Mesendoderm (in vitro differentiated cells): Measurements from ENCODE around the gene ANKRD10.

Experiments used
- DNase-seq: peaks from one replicate; pipeline ENCODE4 v3.0.0; 2013
- H2AK5ac ChIP-seq: 2 replicates; pipeline ENCODE4 v1.6.1; 2013; ENCODE audit warnings: low read length, inconsistent platforms
- H2BK120ac ChIP-seq: 2 replicates; pipeline ENCODE4 v1.6.1; 2013; ENCODE audit warnings: low read depth, mild to moderate bottlenecking, low read length, moderate library complexity, mixed read lengths
- H2BK15ac ChIP-seq: replicated peaks from 2 replicates; pipeline ENCODE4 v1.6.1; 2013; ENCODE audit warnings: low read depth, mild to moderate bottlenecking, moderate library complexity
- H2BK5ac ChIP-seq: 2 replicates; pipeline ENCODE4 v1.6.1; 2013; ENCODE audit warnings: low read length, inconsistent platforms
- H3K18ac ChIP-seq: 2 replicates; pipeline ENCODE4 v1.6.1; 2013; ENCODE audit warnings: mild to moderate bottlenecking, low read length, mixed read lengths
- H3K23ac ChIP-seq: one replicate; pipeline ENCODE4 v1.6.1; 2013; ENCODE audit warnings: low read length
- H3K27ac ChIP-seq: 2 replicates; pipeline ENCODE4 v1.5.1; 2013; ENCODE audit warnings: low read depth, mild to moderate bottlenecking, inconsistent platforms, low read length, moderate library complexity
- H3K27me3 ChIP-seq: 2 replicates; pipeline ENCODE4 v1.6.1; 2013; ENCODE audit warnings: low read length, control low read depth, mild to moderate bottlenecking, inconsistent platforms; ENCODE audit not compliant: insufficient read depth, poor library complexity
- H3K36me3 ChIP-seq: 2 replicates; pipeline ENCODE4 v1.6.1; 2013; ENCODE audit warnings: low read length, inconsistent platforms; ENCODE audit not compliant: control insufficient read depth, insufficient read depth
- H3K4ac ChIP-seq: one replicate; pipeline ENCODE4 v1.6.1; 2013; ENCODE audit warnings: low read depth, mild to moderate bottlenecking, low read length, moderate library complexity
- H3K4me1 ChIP-seq: 2 replicates; pipeline ENCODE4 v1.6.1; 2013; ENCODE audit warnings: low read depth, low read length, inconsistent platforms; ENCODE audit not compliant: control insufficient read depth
- H3K4me2 ChIP-seq: 2 replicates; pipeline ENCODE4 v1.6.1; 2013; ENCODE audit warnings: low read length
- H3K4me3 ChIP-seq: 2 replicates; pipeline ENCODE4 v1.5.1; 2013; ENCODE audit warnings: mild to moderate bottlenecking, low read length
- H3K56ac ChIP-seq: one replicate; pipeline ENCODE4 v1.6.1; 2013; ENCODE audit warnings: low read length
- H3K79me1 ChIP-seq: 2 replicates; pipeline ENCODE4 v1.6.1; 2013; ENCODE audit warnings: low read length, inconsistent platforms
- H3K79me2 ChIP-seq: 2 replicates; pipeline ENCODE4 v1.6.1; 2013; ENCODE audit warnings: mild to moderate bottlenecking, low read length; ENCODE audit not compliant: control insufficient read depth, insufficient read depth
- H3K9ac ChIP-seq: 2 replicates; pipeline ENCODE4 v1.6.1; 2013; ENCODE audit warnings: low read length, inconsistent platforms
- H4K5ac ChIP-seq: one replicate; pipeline ENCODE4 v1.6.1; 2013; ENCODE audit warnings: low read length
- H4K8ac ChIP-seq: one replicate; pipeline ENCODE4 v1.6.1; 2013; ENCODE audit warnings: low read depth, mild to moderate bottlenecking, control low read depth, low read length, moderate library complexity
- WGBS: extraction: QIAGEN DNeasy Blood & Tissue Kit; methylation state at CpG from one replicate; pipeline ENCODE4 v1.1.7; 2013; ENCODE audit warnings: low lambda C conversion rate, missing lambda C conversion rate; ENCODE audit not compliant: insufficient coverage; ENCODE audit errors: extremely low coverage; 5-methylcytosine and 5-hydroxymethylcytosine counted together

ANKRD10 gene

DNA sequence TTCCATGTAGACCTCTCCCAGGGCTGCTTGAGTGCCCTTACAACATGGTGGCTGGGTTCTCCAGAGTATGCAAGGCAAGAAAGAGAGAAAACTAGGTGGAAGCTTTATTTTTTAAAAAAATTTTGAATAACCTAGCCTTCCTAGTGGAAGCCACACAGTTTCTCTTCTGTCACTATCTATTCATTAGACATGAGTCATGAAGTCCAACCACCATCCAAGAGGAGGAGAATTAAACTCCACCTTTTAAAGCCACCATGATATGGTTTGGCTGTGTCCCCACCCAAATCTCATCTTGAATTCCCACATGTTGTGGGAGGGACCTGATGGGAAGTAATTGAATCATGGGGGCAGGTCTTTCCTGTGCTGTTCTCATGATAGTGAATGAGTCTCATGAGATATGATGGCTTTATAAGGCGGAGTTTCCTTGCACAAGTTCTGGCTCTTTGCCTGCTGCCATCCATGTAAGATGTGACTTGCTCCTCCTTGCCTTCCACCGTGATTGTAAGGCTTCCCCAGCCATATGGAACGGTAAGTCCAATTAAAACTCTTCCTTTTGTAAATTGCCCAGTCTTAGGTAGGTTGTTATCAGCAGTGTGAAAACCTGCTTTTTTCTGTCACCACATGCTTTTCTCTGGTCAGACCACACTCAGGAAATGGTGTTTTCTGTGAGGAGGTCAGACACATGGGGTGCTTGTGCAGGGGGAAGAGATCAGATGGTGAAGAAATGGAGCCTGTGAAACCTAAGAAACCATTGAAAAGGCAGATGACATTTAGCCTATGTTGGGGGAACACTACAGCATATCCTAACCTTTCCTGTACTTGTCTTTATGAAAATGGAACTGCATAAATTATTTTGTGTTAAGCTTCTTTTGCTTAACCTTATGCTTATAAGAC, 57.7 kb downstream of the ANKRD10 start:
- Histone ChIP-seq H3K79me1 (no peaks in the 10 kb centered on the region), H3K4me2 (no peak overlapping the region), H2BK15ac (no peak overlapping the region), H3K56ac (no peak overlapping the region), H3K79me2 (no peaks in the 10 kb centered on the region), H3K4me3 (no peak overlapping the region), H3K4ac (no peak overlapping the region), H3K23ac (no peak overlapping the region), H3K27me3 (no peaks in the 10 kb centered on the region), H3K9ac (no peak overlapping the region), H3K18ac (no peak overlapping the region), H3K27ac (no peak overlapping the region), H2AK5ac (no peak overlapping the region), H3K36me3 (no peaks in the 10 kb centered on the region), H2BK5ac (no peak overlapping the region), H2BK120ac (no peak overlapping the region), H3K4me1 (no peaks in the 10 kb centered on the region), H4K8ac (no peak overlapping the region), H4K5ac (no peak overlapping the region)
- no peak for DNase-seq
- WGBS: no CpG with 5 or more reads among the region's 3 CpGs

DNA sequence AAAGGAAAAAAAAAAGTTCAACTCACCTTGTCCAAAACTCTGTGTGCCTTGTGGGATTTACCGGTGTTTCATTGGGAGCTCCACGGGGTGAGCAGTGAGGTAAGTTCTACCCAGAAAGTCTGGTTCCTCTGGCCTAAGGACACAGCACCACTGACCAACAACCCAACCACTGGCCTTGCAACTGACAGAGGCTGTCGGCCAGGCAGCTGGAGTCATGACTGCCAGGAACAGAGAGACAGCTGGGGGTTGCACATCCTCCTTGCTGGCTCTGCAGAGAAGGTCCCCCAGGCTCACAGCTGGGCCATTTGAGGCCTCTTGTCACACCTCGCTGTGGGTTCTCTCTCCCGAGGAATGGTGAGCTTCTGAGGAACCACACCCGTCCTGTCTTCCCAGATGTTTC, 59.5 kb downstream of the ANKRD10 start:
- Histone ChIP-seq H2BK120ac (no peak overlapping the region), H3K4me1 (no peaks in the 10 kb centered on the region), H3K9ac (no peak overlapping the region), H3K56ac (no peak overlapping the region), H2BK15ac (no peak overlapping the region), H3K18ac (no peak overlapping the region), H4K8ac (no peak overlapping the region), H3K79me1 (no peaks in the 10 kb centered on the region), H2AK5ac (no peak overlapping the region), H3K23ac (no peak overlapping the region), H3K4ac (no peak overlapping the region), H2BK5ac (no peak overlapping the region), H3K4me3 (no peak overlapping the region), H3K79me2 (no peaks in the 10 kb centered on the region), H3K27me3 (no peaks in the 10 kb centered on the region), H3K36me3 (no peaks in the 10 kb centered on the region), H3K4me2 (no peak overlapping the region), H4K5ac (no peak overlapping the region), H3K27ac (no peak overlapping the region)
- no peak for DNase-seq
- no CpG with 5 or more reads among the region's 6 CpGs for WGBS

DNA sequence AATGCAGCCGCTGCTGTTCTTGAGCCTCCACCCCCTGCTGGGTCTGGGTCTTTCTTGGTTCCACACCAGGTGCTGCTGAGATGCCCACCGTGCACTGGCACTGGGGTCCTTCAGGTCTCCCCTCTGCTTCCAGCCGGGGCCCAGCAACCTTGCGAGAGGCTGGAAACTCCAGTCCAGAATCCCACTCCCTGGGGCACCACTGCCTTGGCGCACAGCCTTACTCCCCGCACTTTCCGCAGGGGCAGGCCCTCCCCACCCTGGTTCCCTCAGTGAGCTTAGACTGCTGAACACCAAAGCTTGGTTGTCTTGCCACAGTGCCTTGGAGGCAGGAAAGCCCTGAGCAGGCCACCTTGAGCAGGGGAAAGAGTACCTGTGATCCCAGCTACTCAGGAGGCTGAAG, 60.0 kb downstream of the ANKRD10 start:
- H3K4me1 ChIP-seq: no peaks in the 10 kb centered on the region
- DNase-seq: no peak
- no peaks in the 10 kb centered on the region for H3K36me3 ChIP-seq
- H3K9ac ChIP-seq: no peak overlapping the region
- no peaks in the 10 kb centered on the region for H3K27me3 ChIP-seq
- H3K79me2 ChIP-seq: no peaks in the 10 kb centered on the region
- H3K56ac ChIP-seq: no peak overlapping the region
- H3K4me2 ChIP-seq: no peak overlapping the region
- H3K27ac ChIP-seq: no peak overlapping the region
- no peak overlapping the region for H3K4me3 ChIP-seq
- H2AK5ac ChIP-seq: no peak overlapping the region
- H2BK120ac ChIP-seq: no peak overlapping the region
- H3K23ac ChIP-seq: no peak overlapping the region
- no peak overlapping the region for H3K4ac ChIP-seq
- no peak overlapping the region for H2BK5ac ChIP-seq
- WGBS: no CpG with 5 or more reads among the region's 7 CpGs
- no peak overlapping the region for H2BK15ac ChIP-seq
- no peak overlapping the region for H4K8ac ChIP-seq
- no peaks in the 10 kb centered on the region for H3K79me1 ChIP-seq
- H4K5ac ChIP-seq: no peak overlapping the region
- no peak overlapping the region for H3K18ac ChIP-seq

GRCh38 chr13:110853235-110853721, 61.6 kb downstream of the ANKRD10 start:
- Histone ChIP-seq H3K4me2 (no peak overlapping the region), H4K8ac (no peak overlapping the region), H3K23ac (no peak overlapping the region), H3K18ac (no peak overlapping the region), H3K36me3 (no peaks in the 10 kb centered on the region), H3K4me3 (no peak overlapping the region), H3K4ac (no peak overlapping the region), H2BK15ac (no peak overlapping the region), H2AK5ac (no peak overlapping the region), H3K27ac (no peak overlapping the region), H2BK5ac (no peak overlapping the region), H2BK120ac (no peak overlapping the region), H3K79me2 (no peaks in the 10 kb centered on the region), H3K9ac (no peak overlapping the region), H4K5ac (no peak overlapping the region), H3K27me3 (no peaks in the 10 kb centered on the region), H3K56ac (peak overlapping the region; percentile 15), H3K4me1 (no peaks in the 10 kb centered on the region), H3K79me1 (no peaks in the 10 kb centered on the region)
- no peak for DNase-seq
- no CpG with 5 or more reads among the region's 20 CpGs for WGBS

GRCh38 chr13:110850840-110851239, 64.0 kb downstream of the ANKRD10 start:
- Histone ChIP-seq H3K36me3 (no peaks in the 10 kb centered on the region), H3K27me3 (no peaks in the 10 kb centered on the region), H3K79me2 (no peaks in the 10 kb centered on the region), H2BK120ac (no peak overlapping the region), H3K4me3 (no peak overlapping the region), H3K4me2 (no peak overlapping the region), H4K8ac (no peak overlapping the region), H3K4ac (no peak overlapping the region), H2AK5ac (no peak overlapping the region), H3K18ac (no peak overlapping the region), H3K23ac (no peak overlapping the region), H3K27ac (no peak overlapping the region), H4K5ac (no peak overlapping the region), H3K4me1 (no peaks in the 10 kb centered on the region), H3K9ac (no peak overlapping the region), H3K79me1 (no peaks in the 10 kb centered on the region), H3K56ac (no peak overlapping the region), H2BK15ac (no peak overlapping the region), H2BK5ac (no peak overlapping the region)
- DNase-seq: no peak
- no CpG with 5 or more reads among the region's 11 CpGs for WGBS
